ENCODE data around the gene DCP1A. TPM values are rescaled to one million over a fixed set of nuclear protein-coding genes. Genes with fewer than 3 reads are reported as not detected.

The DCP1A gene
- total and polyA plus RNA-seq, 2 experiments from 2014 or later = 19.3 to 32.0 TPM

DNA sequence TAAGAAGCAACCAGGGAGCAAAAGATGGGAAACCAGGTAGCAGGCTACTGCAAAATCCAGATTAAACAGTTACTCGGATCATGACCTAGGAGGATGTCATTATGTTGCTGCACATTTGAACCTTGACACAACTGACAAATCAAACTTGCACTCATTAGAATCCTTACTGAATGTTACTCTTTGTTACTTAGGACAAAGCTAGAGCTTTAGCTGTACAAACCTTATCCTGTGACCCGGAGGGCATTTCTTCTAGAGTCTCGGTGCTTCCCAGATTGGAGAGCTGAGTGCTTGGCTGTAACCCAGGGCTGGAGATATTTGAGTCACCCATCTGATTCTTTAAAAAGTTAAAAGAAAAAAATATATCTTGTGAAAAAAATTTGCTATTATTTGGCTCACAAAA, 43.4 kb downstream of the DCP1A start:
- H3K9me2 ChIP-seq (ENCODE audit: insufficient read depth) = no peaks in the 10 kb centered on the region

DNA sequence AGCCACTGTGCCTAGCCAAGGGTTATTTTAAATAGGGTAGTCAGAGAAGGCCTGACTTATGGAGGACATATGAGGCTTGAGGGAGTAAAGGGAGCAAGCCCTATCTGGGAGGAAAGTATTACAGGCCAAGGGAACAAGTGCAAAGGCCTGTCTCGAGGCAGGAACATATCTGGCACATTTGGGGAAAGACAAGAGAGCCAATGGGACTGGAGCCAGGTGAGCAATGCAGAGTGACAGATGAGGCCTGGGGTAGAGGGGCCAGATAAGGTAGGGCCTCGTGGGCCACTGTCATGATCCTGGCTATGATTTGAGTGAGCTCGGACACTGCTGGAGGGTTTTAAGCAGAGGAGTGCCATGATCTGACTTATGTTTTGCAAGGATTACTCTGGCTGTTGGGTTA, 43.8 kb downstream of the DCP1A start:
- H2AFZ ChIP-seq = no peak overlapping the region
- TF ChIP-seq, protein P1, sequence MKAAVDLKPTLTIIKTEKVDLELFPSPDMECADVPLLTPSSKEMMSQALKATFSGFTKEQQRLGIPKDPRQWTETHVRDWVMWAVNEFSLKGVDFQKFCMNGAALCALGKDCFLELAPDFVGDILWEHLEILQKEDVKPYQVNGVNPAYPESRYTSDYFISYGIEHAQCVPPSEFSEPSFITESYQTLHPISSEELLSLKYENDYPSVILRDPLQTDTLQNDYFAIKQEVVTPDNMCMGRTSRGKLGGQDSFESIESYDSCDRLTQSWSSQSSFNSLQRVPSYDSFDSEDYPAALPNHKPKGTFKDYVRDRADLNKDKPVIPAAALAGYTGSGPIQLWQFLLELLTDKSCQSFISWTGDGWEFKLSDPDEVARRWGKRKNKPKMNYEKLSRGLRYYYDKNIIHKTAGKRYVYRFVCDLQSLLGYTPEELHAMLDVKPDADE (IDR thresholded peaks at IDR 0.05) = no peak
- TF ChIP-seq, protein P2, sequence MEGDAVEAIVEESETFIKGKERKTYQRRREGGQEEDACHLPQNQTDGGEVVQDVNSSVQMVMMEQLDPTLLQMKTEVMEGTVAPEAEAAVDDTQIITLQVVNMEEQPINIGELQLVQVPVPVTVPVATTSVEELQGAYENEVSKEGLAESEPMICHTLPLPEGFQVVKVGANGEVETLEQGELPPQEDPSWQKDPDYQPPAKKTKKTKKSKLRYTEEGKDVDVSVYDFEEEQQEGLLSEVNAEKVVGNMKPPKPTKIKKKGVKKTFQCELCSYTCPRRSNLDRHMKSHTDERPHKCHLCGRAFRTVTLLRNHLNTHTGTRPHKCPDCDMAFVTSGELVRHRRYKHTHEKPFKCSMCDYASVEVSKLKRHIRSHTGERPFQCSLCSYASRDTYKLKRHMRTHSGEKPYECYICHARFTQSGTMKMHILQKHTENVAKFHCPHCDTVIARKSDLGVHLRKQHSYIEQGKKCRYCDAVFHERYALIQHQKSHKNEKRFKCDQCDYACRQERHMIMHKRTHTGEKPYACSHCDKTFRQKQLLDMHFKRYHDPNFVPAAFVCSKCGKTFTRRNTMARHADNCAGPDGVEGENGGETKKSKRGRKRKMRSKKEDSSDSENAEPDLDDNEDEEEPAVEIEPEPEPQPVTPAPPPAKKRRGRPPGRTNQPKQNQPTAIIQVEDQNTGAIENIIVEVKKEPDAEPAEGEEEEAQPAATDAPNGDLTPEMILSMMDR (conservative IDR thresholded peaks at IDR 0.05; ENCODE audit: low read depth in 2 of 2) = no peak
- TF ChIP-seq, protein P3, sequence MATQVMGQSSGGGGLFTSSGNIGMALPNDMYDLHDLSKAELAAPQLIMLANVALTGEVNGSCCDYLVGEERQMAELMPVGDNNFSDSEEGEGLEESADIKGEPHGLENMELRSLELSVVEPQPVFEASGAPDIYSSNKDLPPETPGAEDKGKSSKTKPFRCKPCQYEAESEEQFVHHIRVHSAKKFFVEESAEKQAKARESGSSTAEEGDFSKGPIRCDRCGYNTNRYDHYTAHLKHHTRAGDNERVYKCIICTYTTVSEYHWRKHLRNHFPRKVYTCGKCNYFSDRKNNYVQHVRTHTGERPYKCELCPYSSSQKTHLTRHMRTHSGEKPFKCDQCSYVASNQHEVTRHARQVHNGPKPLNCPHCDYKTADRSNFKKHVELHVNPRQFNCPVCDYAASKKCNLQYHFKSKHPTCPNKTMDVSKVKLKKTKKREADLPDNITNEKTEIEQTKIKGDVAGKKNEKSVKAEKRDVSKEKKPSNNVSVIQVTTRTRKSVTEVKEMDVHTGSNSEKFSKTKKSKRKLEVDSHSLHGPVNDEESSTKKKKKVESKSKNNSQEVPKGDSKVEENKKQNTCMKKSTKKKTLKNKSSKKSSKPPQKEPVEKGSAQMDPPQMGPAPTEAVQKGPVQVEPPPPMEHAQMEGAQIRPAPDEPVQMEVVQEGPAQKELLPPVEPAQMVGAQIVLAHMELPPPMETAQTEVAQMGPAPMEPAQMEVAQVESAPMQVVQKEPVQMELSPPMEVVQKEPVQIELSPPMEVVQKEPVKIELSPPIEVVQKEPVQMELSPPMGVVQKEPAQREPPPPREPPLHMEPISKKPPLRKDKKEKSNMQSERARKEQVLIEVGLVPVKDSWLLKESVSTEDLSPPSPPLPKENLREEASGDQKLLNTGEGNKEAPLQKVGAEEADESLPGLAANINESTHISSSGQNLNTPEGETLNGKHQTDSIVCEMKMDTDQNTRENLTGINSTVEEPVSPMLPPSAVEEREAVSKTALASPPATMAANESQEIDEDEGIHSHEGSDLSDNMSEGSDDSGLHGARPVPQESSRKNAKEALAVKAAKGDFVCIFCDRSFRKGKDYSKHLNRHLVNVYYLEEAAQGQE (IDR thresholded peaks at IDR 0.05; ENCODE audit: unreplicated experiment) = no peak
- TF ChIP-seq JUNB (IDR thresholded peaks at IDR 0.05; ENCODE audit: unreplicated experiment) (no peak), EZH2phosphoT487 (IDR thresholded peaks at IDR 0.05; ENCODE audit: unreplicated experiment) (no peak)

More for the DNA sequence above, 43.4 kb downstream of the DCP1A start:
- H3K79me2 ChIP-seq (replicated peaks; ENCODE audit: insufficient read depth) = no peaks in the 10 kb centered on the region
- H3K4me2 ChIP-seq = no peak overlapping the region
- no peaks in the 10 kb centered on the region for H3K27me3 ChIP-seq (ENCODE audit: insufficient read depth)
- no peak overlapping the region for H3K4me3 Mint-ChIP-seq
- peaks cover 16% of the 10 kb centered on the region for H3K36me3 ChIP-seq (ENCODE audit: insufficient read depth)
- H2AFZ ChIP-seq = no peak overlapping the region
- ATAC-seq = no peak
- H3K4me3 ChIP-seq = no peak overlapping the region
- peaks cover 4% of the 10 kb centered on the region; the same call in 1 of the 2 replicates for H3F3A ChIP-seq (replicated peaks; ENCODE audit: low read depth)
- peaks cover 33% of the 10 kb centered on the region; the same call in 2 of the 3 replicates for H3K36me3 Mint-ChIP-seq (ENCODE audit: low read depth)
- TF ChIP-seq STAT1 (IDR thresholded peaks at IDR 0.05; ENCODE audit: unreplicated experiment) = no peak
- TF ChIP-seq EZH2phosphoT487 (IDR thresholded peaks at IDR 0.05; ENCODE audit: unreplicated experiment) = no peak
- TF ChIP-seq ZNF114 (CRISPR knock-in tag; IDR thresholded peaks at IDR 0.05) = no peak
- TF ChIP-seq JUNB (IDR thresholded peaks at IDR 0.05; ENCODE audit: unreplicated experiment) = no peak
- TF ChIP-seq ZNF331 (CRISPR knock-in tag; IDR thresholded peaks at IDR 0.05; ENCODE audit: low read depth) = no peak
- TF ChIP-seq EZH2 (IDR thresholded peaks at IDR 0.05; ENCODE audit: low read depth, unreplicated experiment) = no peak
- TF ChIP-seq POLR2AphosphoS5 (IDR thresholded peaks at IDR 0.05; ENCODE audit: low read depth) = no peak
- TF ChIP-seq, protein P3 (IDR thresholded peaks at IDR 0.05; ENCODE audit: unreplicated experiment) = no peak
- H3K4me1 ChIP-seq (ENCODE audit: insufficient read depth) = no peaks in the 10 kb centered on the region
- no peaks in the 10 kb centered on the region for H3K4me1 Mint-ChIP-seq
- H3K27ac Mint-ChIP-seq = no peak overlapping the region
- H4K20me1 ChIP-seq (replicated peaks; ENCODE audit: insufficient read depth) = 0 out of 2 replicates have a peak, but pooled peaks cover 3% of the 10 kb centered on the region
- H3K27me3 Mint-ChIP-seq (ENCODE audit: insufficient read depth, low read depth, poor library complexity) = peaks cover 3% of the 10 kb centered on the region
- H3K9me3 Mint-ChIP-seq = no peaks in the 10 kb centered on the region
- H3K27ac ChIP-seq (ENCODE audit: low read depth) = no peak overlapping the region
- DNase-seq (ENCODE audit: low spot score) = no peak

More for the DNA sequence above, 43.8 kb downstream of the DCP1A start:
- no peaks in the 10 kb centered on the region for H3K9me3 Mint-ChIP-seq
- no peak for ATAC-seq
- no peak overlapping the region for H3K27ac ChIP-seq (ENCODE audit: low read depth)
- no peak overlapping the region for H3K4me3 Mint-ChIP-seq
- no peaks in the 10 kb centered on the region for H3K4me1 Mint-ChIP-seq
- H3K27ac Mint-ChIP-seq = no peak overlapping the region
- no peaks in the 10 kb centered on the region for H3K79me2 ChIP-seq (replicated peaks; ENCODE audit: insufficient read depth)
- H3K36me3 Mint-ChIP-seq (ENCODE audit: low read depth) = peaks cover 30% of the 10 kb centered on the region; the same call in 2 of the 3 replicates
- peaks cover 17% of the 10 kb centered on the region for H3K36me3 ChIP-seq (ENCODE audit: insufficient read depth)
- H3K27me3 Mint-ChIP-seq (ENCODE audit: insufficient read depth, low read depth, poor library complexity) = peaks cover 3% of the 10 kb centered on the region
- no peaks in the 10 kb centered on the region for H3K4me1 ChIP-seq (ENCODE audit: insufficient read depth)
- peaks cover 7% of the 10 kb centered on the region; the same call in 1 of the 2 replicates for H3F3A ChIP-seq (replicated peaks; ENCODE audit: low read depth)
- H4K20me1 ChIP-seq (replicated peaks; ENCODE audit: insufficient read depth) = 0 out of 2 replicates have a peak, but pooled peaks cover 3% of the 10 kb centered on the region
- no peak for DNase-seq (ENCODE audit: low spot score)
- H3K4me2 ChIP-seq = no peak overlapping the region
- H3K27me3 ChIP-seq (ENCODE audit: insufficient read depth) = no peaks in the 10 kb centered on the region
- no peak overlapping the region for H3K4me3 ChIP-seq
- no peaks in the 10 kb centered on the region for H3K9me2 ChIP-seq (ENCODE audit: insufficient read depth)

Measured in GM23338 (cell line).